ENCODE measurements around the gene ITGAV.
A peak's percentile ranks its signal among the peaks of the same experiment; 100 is the strongest.

ITGAV gene

GRCh38 chr2:186589612-186590349 is at the start of gene ITGAV:
Gene ITGAV, plus strand, starts transcription at chr2:186590056. Its CDS starts 283 bp downstream, at chr2:186590339.
- H3K27ac ChIP-seq (ENCODE audit: low read length), result no peak within 1 kb of the TSS
- peak within 1 kb of the TSS; percentile 71 for H3K9ac ChIP-seq (ENCODE audit: low read length)
- H3K4me3 ChIP-seq (ENCODE audit: low read length), result peak within 1 kb of the TSS; percentile 85
- peaks cover 9% of the 10 kb centered on the region for H3K27me3 ChIP-seq (ENCODE audit: control insufficient read depth, insufficient read depth, low read length)
- peaks cover 20% of the 10 kb centered on the region for H3K4me1 ChIP-seq (ENCODE audit: control insufficient read depth, low read depth, low read length)
- no peaks in the 10 kb centered on the region for H3K9me3 ChIP-seq (ENCODE audit: control insufficient read depth, low read depth, low read length)
- H3K36me3 ChIP-seq (ENCODE audit: control insufficient read depth, low read depth, low read length), result no peaks in the 10 kb centered on the region

DNA sequence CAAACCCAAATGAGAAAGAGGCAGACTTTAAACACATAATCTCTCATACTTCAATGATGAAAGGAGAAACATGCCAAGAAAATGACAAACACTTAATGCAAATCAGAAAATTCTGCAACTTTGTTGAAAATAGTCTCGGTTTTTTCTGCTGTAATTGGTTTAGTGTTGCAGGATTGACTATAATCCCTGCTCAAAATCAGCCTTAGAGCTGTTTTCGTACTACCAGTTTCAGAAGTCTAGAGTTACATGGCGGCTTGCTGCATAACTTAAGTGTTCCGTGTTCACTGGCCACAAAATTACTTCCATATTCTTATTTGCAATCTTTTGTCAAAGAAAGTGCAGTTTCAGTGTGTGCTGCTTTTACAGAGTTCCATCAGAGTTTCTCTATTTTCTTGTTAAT is 48.9 kb upstream of the ITGAV start:
- Histone ChIP-seq H3K9ac (ENCODE audit: low read length) (no peak overlapping the region), H3K27ac (ENCODE audit: low read length) (peak overlapping the region; percentile 35), H3K4me3 (ENCODE audit: low read length) (no peak overlapping the region)

GRCh38 chr2:186542002-186542401 is 47.9 kb upstream of the ITGAV start:
- Histone ChIP-seq H3K9ac (ENCODE audit: low read length) (no peak overlapping the region), H3K4me1 (ENCODE audit: control insufficient read depth, low read depth, low read length) (peaks cover 46% of the 10 kb centered on the region), H3K4me3 (ENCODE audit: low read length) (no peak overlapping the region), H3K36me3 (ENCODE audit: control insufficient read depth, low read depth, low read length) (no peaks in the 10 kb centered on the region), H3K27ac (ENCODE audit: low read length) (peak overlapping the region; percentile 41), H3K9me3 (ENCODE audit: control insufficient read depth, low read depth, low read length) (no peaks in the 10 kb centered on the region), H3K27me3 (ENCODE audit: control insufficient read depth, insufficient read depth, low read length) (no peaks in the 10 kb centered on the region)

More for the DNA sequence above, 48.9 kb upstream of the ITGAV start:
- Histone ChIP-seq H3K36me3 (ENCODE audit: control insufficient read depth, low read depth, low read length) (no peaks in the 10 kb centered on the region), H3K27me3 (ENCODE audit: control insufficient read depth, insufficient read depth, low read length) (no peaks in the 10 kb centered on the region), H3K4me1 (ENCODE audit: control insufficient read depth, low read depth, low read length) (peaks cover 41% of the 10 kb centered on the region), H3K9me3 (ENCODE audit: control insufficient read depth, low read depth, low read length) (no peaks in the 10 kb centered on the region)

DNA sequence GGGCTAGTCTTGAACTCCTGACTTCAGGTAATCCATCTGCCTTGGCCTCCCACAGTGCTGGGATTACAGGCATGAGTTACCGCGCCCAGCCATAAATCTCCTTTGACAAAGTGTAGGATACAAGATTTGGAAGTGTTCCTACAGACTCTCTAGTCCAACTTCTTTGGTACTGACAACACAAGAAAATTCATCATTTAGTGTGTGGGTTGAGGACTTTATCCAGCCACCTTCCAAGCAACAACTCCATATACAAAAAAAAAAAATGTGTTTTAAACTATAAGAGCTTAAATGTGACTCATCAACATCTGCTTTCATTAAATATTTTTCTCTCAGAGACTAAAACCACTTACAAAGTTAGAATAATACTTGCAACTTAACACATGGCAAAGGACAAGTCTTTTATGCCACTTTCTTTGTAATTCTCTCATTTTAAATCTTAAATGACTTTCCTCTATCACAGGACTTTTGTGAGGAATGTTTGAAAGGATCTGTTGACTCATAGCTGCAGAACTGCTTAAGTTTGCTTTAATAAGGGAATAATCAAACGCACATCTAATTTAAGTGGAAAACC is 46.2 kb upstream of the ITGAV start:
- no peaks in the 10 kb centered on the region for H3K27me3 ChIP-seq (ENCODE audit: control insufficient read depth, insufficient read depth, low read length)
- peak overlapping the region; percentile 18 for H3K4me3 ChIP-seq (ENCODE audit: low read length)
- peak overlapping the region; percentile 68 for H3K9ac ChIP-seq (ENCODE audit: low read length)
- H3K27ac ChIP-seq (ENCODE audit: low read length), result peak overlapping the region; percentile 93
- H3K36me3 ChIP-seq (ENCODE audit: control insufficient read depth, low read depth, low read length), result no peaks in the 10 kb centered on the region
- no peaks in the 10 kb centered on the region for H3K9me3 ChIP-seq (ENCODE audit: control insufficient read depth, low read depth, low read length)
- peaks cover 46% of the 10 kb centered on the region for H3K4me1 ChIP-seq (ENCODE audit: control insufficient read depth, low read depth, low read length)

- peaks cover 46% of the 10 kb centered on the region for H3K4me1 ChIP-seq (ENCODE audit: control insufficient read depth, low read depth, low read length)
- H3K9ac ChIP-seq (ENCODE audit: low read length), result peak overlapping the region; percentile 68
- no peaks in the 10 kb centered on the region for H3K27me3 ChIP-seq (ENCODE audit: control insufficient read depth, insufficient read depth, low read length)
- no peaks in the 10 kb centered on the region for H3K36me3 ChIP-seq (ENCODE audit: control insufficient read depth, low read depth, low read length)
- peak overlapping the region; percentile 18 for H3K4me3 ChIP-seq (ENCODE audit: low read length)
- H3K9me3 ChIP-seq (ENCODE audit: control insufficient read depth, low read depth, low read length), result no peaks in the 10 kb centered on the region
- H3K27ac ChIP-seq (ENCODE audit: low read length), result peak overlapping the region; percentile 93
Measured at GRCh38 chr2:186544255-186544675, 45.6 kb upstream of the ITGAV start.

GRCh38 chr2:186546846-186547245 is 43.0 kb upstream of the ITGAV start:
- Histone ChIP-seq H3K27me3 (ENCODE audit: control insufficient read depth, insufficient read depth, low read length) (no peaks in the 10 kb centered on the region), H3K27ac (ENCODE audit: low read length) (no peak overlapping the region), H3K4me3 (ENCODE audit: low read length) (no peak overlapping the region), H3K4me1 (ENCODE audit: control insufficient read depth, low read depth, low read length) (peaks cover 31% of the 10 kb centered on the region), H3K9ac (ENCODE audit: low read length) (no peak overlapping the region), H3K9me3 (ENCODE audit: control insufficient read depth, low read depth, low read length) (no peaks in the 10 kb centered on the region), H3K36me3 (ENCODE audit: control insufficient read depth, low read depth, low read length) (no peaks in the 10 kb centered on the region)

- Histone ChIP-seq H3K27ac (ENCODE audit: low read length) (no peak overlapping the region), H3K4me3 (ENCODE audit: low read length) (no peak overlapping the region), H3K36me3 (ENCODE audit: control insufficient read depth, low read depth, low read length) (no peaks in the 10 kb centered on the region)
Measured at GRCh38 chr2:186551323-186552050, 38.4 kb upstream of the ITGAV start.

GRCh38 chr2:186554429-186554828 is 35.4 kb upstream of the ITGAV start:
- no peaks in the 10 kb centered on the region for H3K9me3 ChIP-seq (ENCODE audit: control insufficient read depth, low read depth, low read length)
- H3K27ac ChIP-seq (ENCODE audit: low read length), result no peak overlapping the region

More at GRCh38 chr2:186551323-186552050, 38.4 kb upstream of the ITGAV start:
- no peaks in the 10 kb centered on the region for H3K4me1 ChIP-seq (ENCODE audit: control insufficient read depth, low read depth, low read length)
- no peaks in the 10 kb centered on the region for H3K9me3 ChIP-seq (ENCODE audit: control insufficient read depth, low read depth, low read length)
- no peaks in the 10 kb centered on the region for H3K27me3 ChIP-seq (ENCODE audit: control insufficient read depth, insufficient read depth, low read length)
- no peak overlapping the region for H3K9ac ChIP-seq (ENCODE audit: low read length)

DNA sequence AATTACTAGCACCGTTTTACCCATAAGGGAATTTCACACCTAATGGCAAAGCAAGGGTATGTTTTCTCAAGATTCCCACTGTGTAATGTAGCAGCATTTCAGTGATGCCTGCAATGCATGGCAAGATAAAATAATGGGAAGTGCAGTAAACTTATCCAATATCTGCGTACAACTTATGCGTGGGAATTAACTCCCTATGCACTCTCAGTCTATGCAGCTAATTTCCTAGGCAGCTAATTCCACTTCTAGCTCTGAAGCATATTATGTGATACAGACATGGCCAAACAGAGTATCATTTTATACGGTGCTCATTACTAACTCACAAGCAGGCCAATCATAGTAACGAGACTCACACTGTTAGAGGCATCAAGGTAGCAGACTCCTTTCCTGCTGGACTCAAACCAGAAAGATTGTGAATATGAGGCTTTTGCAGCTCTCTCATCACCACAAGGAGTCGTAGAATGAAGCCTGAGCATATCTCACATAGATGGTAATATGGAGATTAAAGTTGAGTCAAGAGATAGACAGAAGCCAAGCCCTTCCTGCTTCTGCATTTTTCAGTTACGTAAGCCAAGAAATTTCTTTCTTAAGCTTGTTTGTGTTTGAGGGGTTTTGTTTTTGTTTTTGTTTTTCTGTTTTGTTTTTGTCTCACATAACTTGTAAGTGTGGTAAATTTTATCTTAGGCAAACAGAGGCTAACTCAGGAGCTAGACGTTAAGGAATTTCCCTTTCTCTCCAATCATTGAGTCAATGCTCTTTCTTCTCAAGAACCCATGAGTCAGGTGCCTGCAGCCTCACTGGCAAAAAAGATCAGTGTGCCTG is 34.8 kb upstream of the ITGAV start:
- Histone ChIP-seq H3K4me1 (ENCODE audit: control insufficient read depth, low read depth, low read length) (no peaks in the 10 kb centered on the region), H3K27me3 (ENCODE audit: control insufficient read depth, insufficient read depth, low read length) (no peaks in the 10 kb centered on the region), H3K27ac (ENCODE audit: low read length) (no peak overlapping the region), H3K9me3 (ENCODE audit: control insufficient read depth, low read depth, low read length) (no peaks in the 10 kb centered on the region), H3K36me3 (ENCODE audit: control insufficient read depth, low read depth, low read length) (no peaks in the 10 kb centered on the region), H3K9ac (ENCODE audit: low read length) (no peak overlapping the region), H3K4me3 (ENCODE audit: low read length) (no peak overlapping the region)

More at GRCh38 chr2:186554429-186554828, 35.4 kb upstream of the ITGAV start:
- H3K9ac ChIP-seq (ENCODE audit: low read length), result no peak overlapping the region
- H3K4me3 ChIP-seq (ENCODE audit: low read length), result no peak overlapping the region
- H3K4me1 ChIP-seq (ENCODE audit: control insufficient read depth, low read depth, low read length), result no peaks in the 10 kb centered on the region
- no peaks in the 10 kb centered on the region for H3K36me3 ChIP-seq (ENCODE audit: control insufficient read depth, low read depth, low read length)
- no peaks in the 10 kb centered on the region for H3K27me3 ChIP-seq (ENCODE audit: control insufficient read depth, insufficient read depth, low read length)

GRCh38 chr2:186558512-186559276 is 31.2 kb upstream of the ITGAV start:
- Histone ChIP-seq H3K27me3 (ENCODE audit: control insufficient read depth, insufficient read depth, low read length) (no peaks in the 10 kb centered on the region), H3K4me1 (ENCODE audit: control insufficient read depth, low read depth, low read length) (no peaks in the 10 kb centered on the region), H3K9me3 (ENCODE audit: control insufficient read depth, low read depth, low read length) (no peaks in the 10 kb centered on the region), H3K9ac (ENCODE audit: low read length) (no peak overlapping the region), H3K4me3 (ENCODE audit: low read length) (no peak overlapping the region), H3K27ac (ENCODE audit: low read length) (no peak overlapping the region), H3K36me3 (ENCODE audit: control insufficient read depth, low read depth, low read length) (no peaks in the 10 kb centered on the region)
